ENCODE measurements around the gene CYRIA. TPM values are rescaled to one million over a fixed set of nuclear protein-coding genes. Genes with fewer than 3 reads are reported as not detected.

CYRIA gene
- total and polyA plus RNA-seq, 10 of the 15 experiments (the other 5 are each of a cell fraction or from before 2014, with no cell fraction given), result 3.0 to 13.1 (median 8.5) TPM

DNA sequence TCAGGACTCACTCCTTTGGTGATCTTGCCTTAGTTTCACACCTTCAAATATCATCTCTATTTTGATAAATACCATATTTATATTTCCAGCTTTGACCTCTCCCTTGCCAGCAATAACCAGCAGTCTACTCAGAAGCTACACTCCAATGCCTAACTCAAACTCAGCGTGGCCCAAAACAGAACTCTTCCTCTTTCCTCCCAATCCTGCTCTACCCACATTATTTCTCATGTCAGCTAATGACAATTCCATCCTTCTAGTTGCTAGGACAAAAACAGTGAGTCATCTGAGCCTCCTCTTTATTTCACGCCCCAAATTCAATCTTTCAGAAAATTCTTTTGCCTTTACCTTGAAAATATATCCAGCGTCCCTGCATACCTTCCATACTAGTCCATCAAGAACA is 23.5 kb downstream of the CYRIA start:
- ATAC-seq (no peak), FAIRE-seq (no peak), DNase-seq (ENCODE audit: low read depth, low spot score) (no peak)
- Histone ChIP-seq H3K9ac (ENCODE audit: control insufficient read depth, insufficient read depth, low read length) (no peak overlapping the region), H3K27ac (ENCODE audit: control insufficient read depth, insufficient read depth) (no peak overlapping the region), H3K4me1 (ENCODE audit: control insufficient read depth, insufficient read depth, low read length) (no peaks in the 10 kb centered on the region), H3K4me2 (ENCODE audit: control insufficient read depth, insufficient read depth) (no peak overlapping the region), H3K27me3 (replicated peaks in 1 of 2; ENCODE audit: control insufficient read depth in 2 of 2, insufficient read depth in 2 of 2, low read length in 1 of 2) (peaks cover 0 to 5% of the 10 kb centered on the region in 2 experiments; a peak in 1 of 4 replicates), H3K4me3 (no peak overlapping the region), H2AFZ (ENCODE audit: control insufficient read depth, low read depth, low read length) (no peak overlapping the region), H3K9me3 (replicated peaks; ENCODE audit: control insufficient read depth, insufficient read depth, low read length) (no peaks in the 10 kb centered on the region), H4K20me1 (ENCODE audit: control insufficient read depth, insufficient read depth) (no peaks in the 10 kb centered on the region), H3K36me3 (ENCODE audit: control insufficient read depth in 2 of 2, insufficient read depth in 2 of 2, low read length in 1 of 2) (no peaks in the 10 kb centered on the region), H3K79me2 (ENCODE audit: control insufficient read depth, insufficient read depth, low read length) (no peaks in the 10 kb centered on the region)
- ChIA-PET POLR2A (interaction anchor here (1.5 kb wide), 1 partner anchor 11 kb away, joined by 3 read pairs; no protein-coding TSS in a partner anchor), SMC1A (ENCODE audit: uncharacterized antibody, unreplicated experiment) (interaction anchor here (1.4 to 6.1 kb wide), 3 partner anchors 11 to 15 kb away, joined by 4 to 68 read pairs (median 4); no protein-coding TSS in a partner anchor), RAD21 (ENCODE audit: unreplicated experiment) (interaction anchor here (0.8 to 3.2 kb wide), 3 partner anchors 12 to 16 kb away, joined by 3 to 12 read pairs (median 3); no protein-coding TSS in a partner anchor), CTCF (interaction anchor here (1.1 to 1.6 kb wide), 3 partner anchors 12 to 21 kb away, joined by 3 to 5 read pairs (median 4); no protein-coding TSS in a partner anchor)
- in situ Hi-C loops (cut with MboI), result no loop called here
- no TSS peak for BruUV-seq (replicated peaks)
- TF ChIP-seq, protein P1, sequence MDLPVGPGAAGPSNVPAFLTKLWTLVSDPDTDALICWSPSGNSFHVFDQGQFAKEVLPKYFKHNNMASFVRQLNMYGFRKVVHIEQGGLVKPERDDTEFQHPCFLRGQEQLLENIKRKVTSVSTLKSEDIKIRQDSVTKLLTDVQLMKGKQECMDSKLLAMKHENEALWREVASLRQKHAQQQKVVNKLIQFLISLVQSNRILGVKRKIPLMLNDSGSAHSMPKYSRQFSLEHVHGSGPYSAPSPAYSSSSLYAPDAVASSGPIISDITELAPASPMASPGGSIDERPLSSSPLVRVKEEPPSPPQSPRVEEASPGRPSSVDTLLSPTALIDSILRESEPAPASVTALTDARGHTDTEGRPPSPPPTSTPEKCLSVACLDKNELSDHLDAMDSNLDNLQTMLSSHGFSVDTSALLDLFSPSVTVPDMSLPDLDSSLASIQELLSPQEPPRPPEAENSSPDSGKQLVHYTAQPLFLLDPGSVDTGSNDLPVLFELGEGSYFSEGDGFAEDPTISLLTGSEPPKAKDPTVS (IDR thresholded peaks at IDR 0.05; ENCODE audit: low read depth, low read length), result no peak
- TF ChIP-seq CHD4 (IDR thresholded peaks at IDR 0.05) (no peak), RAD21 (IDR thresholded peaks at IDR 0.05; ENCODE audit: insufficient read depth, low read depth, low read length) (no peak), STAT1 (conservative IDR thresholded peaks at IDR 0.05) (no peak), CBFB (IDR thresholded peaks at IDR 0.05; ENCODE audit: low read depth) (no peak), SP1 (IDR thresholded peaks at IDR 0.05; ENCODE audit: low read depth, low read length) (no peak), MXI1 (IDR thresholded peaks at IDR 0.05; ENCODE audit: low read depth, low read length) (no peak)
- TF ChIP-seq, protein P2, sequence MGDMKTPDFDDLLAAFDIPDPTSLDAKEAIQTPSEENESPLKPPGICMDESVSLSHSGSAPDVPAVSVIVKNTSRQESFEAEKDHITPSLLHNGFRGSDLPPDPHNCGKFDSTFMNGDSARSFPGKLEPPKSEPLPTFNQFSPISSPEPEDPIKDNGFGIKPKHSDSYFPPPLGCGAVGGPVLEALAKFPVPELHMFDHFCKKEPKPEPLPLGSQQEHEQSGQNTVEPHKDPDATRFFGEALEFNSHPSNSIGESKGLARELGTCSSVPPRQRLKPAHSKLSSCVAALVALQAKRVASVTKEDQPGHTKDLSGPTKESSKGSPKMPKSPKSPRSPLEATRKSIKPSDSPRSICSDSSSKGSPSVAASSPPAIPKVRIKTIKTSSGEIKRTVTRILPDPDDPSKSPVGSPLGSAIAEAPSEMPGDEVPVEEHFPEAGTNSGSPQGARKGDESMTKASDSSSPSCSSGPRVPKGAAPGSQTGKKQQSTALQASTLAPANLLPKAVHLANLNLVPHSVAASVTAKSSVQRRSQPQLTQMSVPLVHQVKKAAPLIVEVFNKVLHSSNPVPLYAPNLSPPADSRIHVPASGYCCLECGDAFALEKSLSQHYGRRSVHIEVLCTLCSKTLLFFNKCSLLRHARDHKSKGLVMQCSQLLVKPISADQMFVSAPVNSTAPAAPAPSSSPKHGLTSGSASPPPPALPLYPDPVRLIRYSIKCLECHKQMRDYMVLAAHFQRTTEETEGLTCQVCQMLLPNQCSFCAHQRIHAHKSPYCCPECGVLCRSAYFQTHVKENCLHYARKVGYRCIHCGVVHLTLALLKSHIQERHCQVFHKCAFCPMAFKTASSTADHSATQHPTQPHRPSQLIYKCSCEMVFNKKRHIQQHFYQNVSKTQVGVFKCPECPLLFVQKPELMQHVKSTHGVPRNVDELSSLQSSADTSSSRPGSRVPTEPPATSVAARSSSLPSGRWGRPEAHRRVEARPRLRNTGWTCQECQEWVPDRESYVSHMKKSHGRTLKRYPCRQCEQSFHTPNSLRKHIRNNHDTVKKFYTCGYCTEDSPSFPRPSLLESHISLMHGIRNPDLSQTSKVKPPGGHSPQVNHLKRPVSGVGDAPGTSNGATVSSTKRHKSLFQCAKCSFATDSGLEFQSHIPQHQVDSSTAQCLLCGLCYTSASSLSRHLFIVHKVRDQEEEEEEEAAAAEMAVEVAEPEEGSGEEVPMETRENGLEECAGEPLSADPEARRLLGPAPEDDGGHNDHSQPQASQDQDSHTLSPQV (IDR thresholded peaks at IDR 0.05), result no peak
- intact Hi-C loops (cut with micrococcal nuclease; ENCODE audit: unreplicated experiment), result no loop called here
- 23% methylated on average over 3 of the region's 3 CpGs for WGBS (ENCODE audit: insufficient coverage, insufficient replicate concordance, low lambda C conversion rate, missing lambda C conversion rate)
